Measurements from ENCODE around the gene ATF7. TPM values are rescaled to one million over a fixed set of nuclear protein-coding genes. Genes with fewer than 3 reads are reported as not detected.

The ATF7 gene
- total RNA-seq, 1 experiment from 2014 or later, result 26.9 TPM

DNA sequence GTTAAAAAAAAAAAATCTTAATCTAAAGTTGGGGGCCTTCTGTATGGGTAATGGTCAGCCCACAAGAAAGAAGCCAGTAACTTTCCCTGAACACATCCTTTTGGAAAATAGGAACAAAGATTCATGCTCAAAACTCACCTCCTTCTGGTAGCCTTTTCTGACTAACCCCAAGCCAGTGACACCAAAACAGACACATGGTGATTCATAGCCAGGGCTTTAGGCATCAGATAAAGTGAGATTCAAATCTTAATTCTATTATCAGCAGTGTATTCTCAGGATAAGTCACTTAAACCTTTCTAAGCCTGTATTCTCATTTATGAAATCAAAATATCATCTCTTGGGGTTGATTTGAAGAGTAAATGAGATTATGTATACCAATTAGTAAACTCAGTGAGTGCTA lies 44.8 kb upstream of the ATF7 start:
- no peak for DNase-seq
- TF ChIP-seq, protein P1, sequence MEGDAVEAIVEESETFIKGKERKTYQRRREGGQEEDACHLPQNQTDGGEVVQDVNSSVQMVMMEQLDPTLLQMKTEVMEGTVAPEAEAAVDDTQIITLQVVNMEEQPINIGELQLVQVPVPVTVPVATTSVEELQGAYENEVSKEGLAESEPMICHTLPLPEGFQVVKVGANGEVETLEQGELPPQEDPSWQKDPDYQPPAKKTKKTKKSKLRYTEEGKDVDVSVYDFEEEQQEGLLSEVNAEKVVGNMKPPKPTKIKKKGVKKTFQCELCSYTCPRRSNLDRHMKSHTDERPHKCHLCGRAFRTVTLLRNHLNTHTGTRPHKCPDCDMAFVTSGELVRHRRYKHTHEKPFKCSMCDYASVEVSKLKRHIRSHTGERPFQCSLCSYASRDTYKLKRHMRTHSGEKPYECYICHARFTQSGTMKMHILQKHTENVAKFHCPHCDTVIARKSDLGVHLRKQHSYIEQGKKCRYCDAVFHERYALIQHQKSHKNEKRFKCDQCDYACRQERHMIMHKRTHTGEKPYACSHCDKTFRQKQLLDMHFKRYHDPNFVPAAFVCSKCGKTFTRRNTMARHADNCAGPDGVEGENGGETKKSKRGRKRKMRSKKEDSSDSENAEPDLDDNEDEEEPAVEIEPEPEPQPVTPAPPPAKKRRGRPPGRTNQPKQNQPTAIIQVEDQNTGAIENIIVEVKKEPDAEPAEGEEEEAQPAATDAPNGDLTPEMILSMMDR (IDR thresholded peaks at IDR 0.05; ENCODE audit: insufficient read depth in 1 of 2, low read depth in 1 of 2, low read length in 1 of 2, severe bottlenecking in 1 of 2, unreplicated experiment in 1 of 2), result no peak
- H3K4me3 ChIP-seq (ENCODE audit: low read depth, low read length), result no peak overlapping the region
- Mint-ChIP-seq H3K4me1 (ENCODE audit: low read depth, unreplicated experiment) (no peaks in the 10 kb centered on the region), H3K9me3 (ENCODE audit: unreplicated experiment) (no peaks in the 10 kb centered on the region), H3K4me3 (ENCODE audit: unreplicated experiment) (no peak overlapping the region), H3K27ac (ENCODE audit: unreplicated experiment) (no peak overlapping the region), H3K36me3 (ENCODE audit: insufficient read depth, unreplicated experiment) (peaks cover 31% of the 10 kb centered on the region), H3K27me3 (ENCODE audit: insufficient read depth, unreplicated experiment) (no peaks in the 10 kb centered on the region)
- BruUV-seq (replicated peaks), result no TSS peak
- intact Hi-C loops (cut with micrococcal nuclease; ENCODE audit: unreplicated experiment), result no loop called here
- H3K4me1 ChIP-seq, result 0 out of 2 replicates have a peak, but pooled peaks cover 5% of the 10 kb centered on the region
- H3K9me3 ChIP-seq, result no peaks in the 10 kb centered on the region
- no peaks in the 10 kb centered on the region for H3K27me3 ChIP-seq (replicated peaks; ENCODE audit: control insufficient read depth, insufficient read depth, low read length)
- ChIA-PET CTCF (no interaction called here), POLR2A (no interaction called here)
- H3K36me3 ChIP-seq (ENCODE audit: control insufficient read depth, insufficient read depth, low read length), result peaks cover 1% of the 10 kb centered on the region; the same call in 1 of the 2 replicates

DNA sequence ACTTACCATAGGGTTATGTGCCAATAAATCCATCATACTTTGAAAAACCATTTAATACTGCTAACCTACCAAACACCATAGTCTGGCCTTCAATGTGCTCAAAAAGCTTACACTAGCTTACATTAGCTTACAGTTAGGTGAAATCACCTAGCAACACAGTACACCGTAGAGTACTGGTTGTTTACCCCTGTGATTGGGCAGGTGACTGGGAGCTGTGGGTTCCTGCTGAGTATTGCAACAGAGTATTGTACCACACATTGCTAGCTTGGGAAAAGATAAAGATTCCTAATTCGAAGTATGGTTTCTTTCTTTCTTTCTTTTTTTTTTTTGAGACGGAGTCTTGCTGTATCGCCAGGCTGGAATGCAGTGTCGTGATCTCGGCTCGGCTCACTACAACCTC lies 44.1 kb upstream of the ATF7 start:
- no peaks in the 10 kb centered on the region for H3K4me1 Mint-ChIP-seq (ENCODE audit: low read depth, unreplicated experiment)
- CTCF ChIA-PET, result no interaction called here
- peaks cover 31% of the 10 kb centered on the region for H3K36me3 Mint-ChIP-seq (ENCODE audit: insufficient read depth, unreplicated experiment)
- H3K9me3 ChIP-seq, result no peaks in the 10 kb centered on the region
- BruUV-seq (replicated peaks), result no TSS peak
- 0 out of 2 replicates have a peak, but pooled peaks cover 5% of the 10 kb centered on the region for H3K4me1 ChIP-seq
- no peaks in the 10 kb centered on the region for H3K9me3 Mint-ChIP-seq (ENCODE audit: unreplicated experiment)
- H3K27me3 ChIP-seq (replicated peaks; ENCODE audit: control insufficient read depth, insufficient read depth, low read length), result no peaks in the 10 kb centered on the region
- DNase-seq, result no peak
- TF ChIP-seq, protein P1 (IDR thresholded peaks at IDR 0.05; ENCODE audit: insufficient read depth in 1 of 2, low read depth in 1 of 2, low read length in 1 of 2, severe bottlenecking in 1 of 2, unreplicated experiment in 1 of 2), result no peak
- H3K4me3 Mint-ChIP-seq (ENCODE audit: unreplicated experiment), result no peak overlapping the region
- H3K4me3 ChIP-seq (ENCODE audit: low read depth, low read length), result no peak overlapping the region
- POLR2A ChIA-PET, result no interaction called here
- H3K36me3 ChIP-seq (ENCODE audit: control insufficient read depth, insufficient read depth, low read length), result peaks cover 1% of the 10 kb centered on the region; the same call in 1 of the 2 replicates
- H3K27me3 Mint-ChIP-seq (ENCODE audit: insufficient read depth, unreplicated experiment), result no peaks in the 10 kb centered on the region
- intact Hi-C loops (cut with micrococcal nuclease; ENCODE audit: unreplicated experiment), result no loop called here
- no peak overlapping the region for H3K27ac Mint-ChIP-seq (ENCODE audit: unreplicated experiment)

GRCh38 chr12:53667080-53667479 lies 40.9 kb upstream of the ATF7 start:
- H3K4me3 ChIP-seq (ENCODE audit: low read depth, low read length), result no peak overlapping the region
- no peaks in the 10 kb centered on the region for H3K4me1 Mint-ChIP-seq (ENCODE audit: low read depth, unreplicated experiment)
- H3K4me3 Mint-ChIP-seq (ENCODE audit: unreplicated experiment), result no peak overlapping the region
- no TSS peak for BruUV-seq (replicated peaks)
- TF ChIP-seq, protein P1 (IDR thresholded peaks at IDR 0.05; ENCODE audit: insufficient read depth in 1 of 2, low read depth in 1 of 2, low read length in 1 of 2, severe bottlenecking in 1 of 2, unreplicated experiment in 1 of 2), result no peak
- intact Hi-C loops (cut with micrococcal nuclease; ENCODE audit: unreplicated experiment), result no loop called here
- H3K27me3 ChIP-seq (replicated peaks; ENCODE audit: control insufficient read depth, insufficient read depth, low read length), result no peaks in the 10 kb centered on the region
- H3K36me3 Mint-ChIP-seq (ENCODE audit: insufficient read depth, unreplicated experiment), result peaks cover 44% of the 10 kb centered on the region
- H3K27ac Mint-ChIP-seq (ENCODE audit: unreplicated experiment), result no peak overlapping the region
- no peaks in the 10 kb centered on the region; the same call in 1 of the 2 replicates for H3K36me3 ChIP-seq (ENCODE audit: control insufficient read depth, insufficient read depth, low read length)
- DNase-seq, result no peak
- H3K4me1 ChIP-seq, result no peaks in the 10 kb centered on the region
- H3K9me3 ChIP-seq, result no peaks in the 10 kb centered on the region
- POLR2A ChIA-PET, result no interaction called here
- CTCF ChIA-PET, result no interaction called here
- H3K9me3 Mint-ChIP-seq (ENCODE audit: unreplicated experiment), result no peaks in the 10 kb centered on the region
- H3K27me3 Mint-ChIP-seq (ENCODE audit: insufficient read depth, unreplicated experiment), result no peaks in the 10 kb centered on the region
